Suprapubic skin (tissue), 4 donors: ENCODE results near the gene NR2F1-AS1. TPM values are rescaled to one million over a fixed set of nuclear protein-coding genes. Genes with fewer than 3 reads are reported as not detected.

ENCODE experiments used
- DNase-seq, 2 donors: peaks; one replicate each; pipeline ENCODE4 v3.0.0-alpha.2; 2019; ENCODE audit warnings: low spot score in 2 of 2
- H3K27ac ChIP-seq: fragments of 200-600 bp; sonication (generic); one replicate; pipeline ENCODE4 v1.5.1; 2019
- H3K27me3 ChIP-seq: fragments of 200-600 bp; sonication (generic); one replicate; pipeline ENCODE4 v1.5.1; 2019
- H3K36me3 ChIP-seq: fragments of 200-600 bp; sonication (generic); one replicate; pipeline ENCODE4 v1.5.1; 2019
- H3K4me1 ChIP-seq: fragments of 200-600 bp; sonication (generic); one replicate; pipeline ENCODE4 v1.5.1; 2019
- H3K4me3 ChIP-seq: fragments of 200-600 bp; sonication (generic); one replicate; pipeline ENCODE4 v1.5.1; 2019; ENCODE audit warnings: mild to moderate bottlenecking
- H3K9me3 ChIP-seq: fragments of 200-600 bp; sonication (generic); one replicate; pipeline ENCODE4 v1.5.1; 2019
- CTCF ChIP-seq, 2 donors: fragments of 200-600 bp in 1 of 2; fragments of 450-650 bp in 1 of 2; sonication (generic) in 1 of 2; IDR thresholded peaks; one replicate each; pipeline ENCODE4 v1.5.1; 2016 to 2019; ENCODE audit warnings: antibody characterized with exemption in 2 of 2, mild to moderate bottlenecking in 1 of 2, moderate library complexity in 1 of 2
- EP300 ChIP-seq: sonication (generic); formaldehyde crosslinking; IDR thresholded peaks from one replicate; pipeline ENCODE4 v1.6.1; 2017; ENCODE audit warnings: antibody characterized with exemption
- POLR2A ChIP-seq, 2 donors: fragments of 450-650 bp; IDR thresholded peaks; one replicate each; pipeline ENCODE4 v1.6.1; 2017; ENCODE audit warnings: antibody characterized with exemption in 2 of 2, mild to moderate bottlenecking in 2 of 2, moderate library complexity in 2 of 2
- POLR2AphosphoS5 ChIP-seq, 3 donors: sonication (generic); formaldehyde crosslinking; IDR thresholded peaks; one replicate each; pipeline ENCODE4 v1.6.1; 2017; ENCODE audit warnings: antibody characterized with exemption in 3 of 3
- WGBS: methylation state at CpG from one replicate; pipeline ENCODE4 v1.1.5; 2018; 5-methylcytosine and 5-hydroxymethylcytosine counted together
- total RNA-seq, 4 donors: library from RNA; depleted of rRNA; stranded (reverse); fragments of >200 nt; gene quantifications; one replicate each; pipeline ENCODE4 v1.1.0, GENCODE V29; 2016

NR2F1-AS1 gene
- total RNA-seq, 4 donors from 2014 or later: 0.76 to 1.4 (median 1.2) TPM

- WGBS: 87% methylated on average over 6 of the region's 6 CpGs
- no peaks in the 10 kb centered on the region for H3K9me3 ChIP-seq
- H3K36me3 ChIP-seq: no peaks in the 10 kb centered on the region
- TF ChIP-seq POLR2A (IDR thresholded peaks at IDR 0.05) (no peak), POLR2AphosphoS5 (IDR thresholded peaks at IDR 0.05) (no peak), EP300 (no peak), CTCF (IDR thresholded peaks at IDR 0.05) (no peak)
- DNase-seq: no peak
- H3K4me1 ChIP-seq: peaks cover 8% of the 10 kb centered on the region
- H3K4me3 ChIP-seq: no peak overlapping the region
- no peak overlapping the region for H3K27ac ChIP-seq
- peaks cover 56% of the 10 kb centered on the region for H3K27me3 ChIP-seq
Observed at GRCh38 chr5:93589152-93589828, 8.3 kb upstream of the NR2F1-AS1 start.

- Histone ChIP-seq H3K36me3 (no peaks in the 10 kb centered on the region), H3K4me3 (no peak overlapping the region), H3K9me3 (no peaks in the 10 kb centered on the region), H3K27ac (no peak overlapping the region), H3K27me3 (peaks cover 57% of the 10 kb centered on the region), H3K4me1 (peaks cover 12% of the 10 kb centered on the region)
- TF ChIP-seq EP300 (no peak), POLR2AphosphoS5 (IDR thresholded peaks at IDR 0.05) (no peak)
- DNase-seq: no peak
- 66% methylated on average over 33 of the region's 78 CpGs for WGBS
Observed at GRCh38 chr5:93588352-93589151, 7.5 kb upstream of the NR2F1-AS1 start.

GRCh38 chr5:93587597-93588351 lies 6.8 kb upstream of the NR2F1-AS1 start:
- no peaks in the 10 kb centered on the region for H3K9me3 ChIP-seq
- peaks cover 57% of the 10 kb centered on the region for H3K27me3 ChIP-seq
- H3K4me1 ChIP-seq: peaks cover 20% of the 10 kb centered on the region
- WGBS: 67% methylated on average over 40 of the region's 59 CpGs
- DNase-seq: no peak
- no peak for TF ChIP-seq POLR2AphosphoS5 (IDR thresholded peaks at IDR 0.05)
- no peak for TF ChIP-seq EP300
- TF ChIP-seq CTCF (IDR thresholded peaks at IDR 0.05): no peak
- no peaks in the 10 kb centered on the region for H3K36me3 ChIP-seq
- no peak overlapping the region for H3K27ac ChIP-seq
- no peak overlapping the region for H3K4me3 ChIP-seq

GRCh38 chr5:93586736-93587596 lies 5.9 kb upstream of the NR2F1-AS1 start:
- no peak overlapping the region for H3K27ac ChIP-seq
- no peaks in the 10 kb centered on the region for H3K9me3 ChIP-seq
- no peak for TF ChIP-seq EP300
- no peak for TF ChIP-seq POLR2AphosphoS5 (IDR thresholded peaks at IDR 0.05)
- TF ChIP-seq CTCF (IDR thresholded peaks at IDR 0.05): no peak
- no peak for TF ChIP-seq POLR2A (IDR thresholded peaks at IDR 0.05)
- peaks cover 62% of the 10 kb centered on the region for H3K27me3 ChIP-seq
- peaks cover 25% of the 10 kb centered on the region for H3K4me1 ChIP-seq
- no peak for DNase-seq
- H3K4me3 ChIP-seq: no peak overlapping the region
- H3K36me3 ChIP-seq: no peaks in the 10 kb centered on the region
- WGBS: 73% methylated on average over 11 of the region's 11 CpGs

- H3K27ac ChIP-seq: no peak overlapping the region
Observed at GRCh38 chr5:93585767-93586385, 4.9 kb upstream of the NR2F1-AS1 start.

More at GRCh38 chr5:93585767-93586385, 4.9 kb upstream of the NR2F1-AS1 start:
- DNase-seq: no peak
- H3K9me3 ChIP-seq: no peaks in the 10 kb centered on the region
- H3K36me3 ChIP-seq: no peaks in the 10 kb centered on the region
- H3K27me3 ChIP-seq: peaks cover 68% of the 10 kb centered on the region
- TF ChIP-seq CTCF (IDR thresholded peaks at IDR 0.05) (no peak), POLR2A (IDR thresholded peaks at IDR 0.05) (no peak), EP300 (no peak), POLR2AphosphoS5 (IDR thresholded peaks at IDR 0.05) (no peak)
- WGBS: 26% methylated on average over 13 of the region's 13 CpGs
- peak overlapping the region; percentile 60 for H3K4me3 ChIP-seq
- peaks cover 33% of the 10 kb centered on the region for H3K4me1 ChIP-seq
